HG03439 (cell line): ENCODE measurements around the gene AACS.

ENCODE experiments used
- ATAC-seq: cut with Tn5 transposase; IDR thresholded peaks from one replicate; pipeline ENCODE4 v1.9.1; 2021; ENCODE audit warnings: mild to moderate bottlenecking, moderate library complexity; ENCODE audit not compliant: unreplicated experiment

The AACS gene

DNA sequence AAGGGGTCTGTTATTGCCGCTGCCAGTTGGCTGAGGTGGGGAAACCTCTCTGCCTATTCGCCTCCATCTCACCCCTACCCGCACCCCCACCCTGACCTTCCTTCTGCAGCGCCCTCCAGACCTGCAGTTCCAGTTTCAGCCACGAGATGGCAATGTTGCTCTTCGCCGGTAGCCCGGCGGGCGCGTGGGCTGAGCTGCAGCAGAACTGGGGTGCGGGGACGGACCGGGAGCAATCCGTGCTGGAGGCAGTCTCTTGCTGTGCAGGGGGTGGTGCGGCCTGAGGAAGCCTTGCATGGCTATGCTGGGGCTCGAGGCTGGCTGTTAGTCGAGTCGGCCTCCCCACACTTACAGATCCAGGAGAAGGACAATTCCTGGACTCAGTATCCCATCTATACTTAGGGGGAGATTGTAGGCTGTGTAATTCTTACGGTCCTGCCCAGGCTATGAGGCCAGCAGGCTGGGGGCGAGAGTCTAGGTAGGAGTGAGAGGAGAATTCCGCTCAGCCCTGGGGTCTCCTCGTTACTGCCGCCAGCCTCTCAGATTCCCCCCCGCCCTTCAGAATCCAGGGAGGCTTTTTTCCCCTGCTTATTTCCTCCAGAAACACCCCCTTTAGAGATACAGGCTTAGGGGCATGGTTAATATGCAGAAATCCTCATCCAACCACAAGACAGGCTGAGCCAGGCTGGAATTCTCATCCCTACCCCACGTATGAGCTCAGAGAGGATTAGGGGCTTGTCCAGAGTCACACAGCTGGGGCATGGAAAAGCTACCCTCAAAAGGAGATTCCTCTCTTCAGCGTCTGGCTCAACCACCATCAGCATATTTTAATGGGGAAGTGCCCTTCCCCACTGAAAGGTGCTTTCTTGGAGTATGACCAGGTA, 118.2 kb downstream of the AACS start:
- peak; percentile 66 for ATAC-seq

DNA sequence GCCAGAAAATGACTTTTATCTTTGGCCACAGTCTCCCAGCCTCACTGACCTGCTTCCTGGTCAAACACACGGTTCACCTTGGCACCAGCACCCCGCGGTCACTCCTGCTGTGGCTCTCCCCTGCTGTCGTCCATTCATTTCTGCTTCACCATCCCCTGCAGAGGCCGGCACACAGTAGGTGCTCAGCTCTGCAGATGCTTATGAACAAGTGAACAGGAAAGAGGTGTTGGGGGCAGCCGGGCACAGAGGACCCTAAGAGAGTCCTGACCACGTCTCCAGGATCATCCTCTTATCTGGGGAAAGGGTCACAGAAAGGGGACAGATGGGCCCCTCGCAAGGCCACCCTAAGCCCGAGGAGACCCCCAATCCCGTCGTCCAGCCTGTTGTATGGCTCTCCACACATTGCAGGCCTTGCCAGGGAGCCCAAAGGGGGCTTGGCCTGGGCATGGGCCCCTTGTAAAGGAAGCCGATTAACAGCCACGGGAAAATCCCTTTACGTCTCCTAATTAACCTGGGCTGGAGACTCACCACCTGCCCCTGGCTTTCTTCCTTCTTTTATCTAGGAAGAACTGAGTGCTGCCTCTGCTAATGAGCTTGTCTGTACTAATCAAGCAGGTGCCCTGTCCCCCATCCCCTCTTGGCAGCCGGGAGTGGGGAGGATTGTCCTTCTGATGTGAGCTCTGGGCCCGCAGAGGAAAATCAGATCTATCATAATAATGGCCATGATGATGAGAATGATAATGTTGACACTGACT, 119.2 kb downstream of the AACS start:
- no peak for ATAC-seq

DNA sequence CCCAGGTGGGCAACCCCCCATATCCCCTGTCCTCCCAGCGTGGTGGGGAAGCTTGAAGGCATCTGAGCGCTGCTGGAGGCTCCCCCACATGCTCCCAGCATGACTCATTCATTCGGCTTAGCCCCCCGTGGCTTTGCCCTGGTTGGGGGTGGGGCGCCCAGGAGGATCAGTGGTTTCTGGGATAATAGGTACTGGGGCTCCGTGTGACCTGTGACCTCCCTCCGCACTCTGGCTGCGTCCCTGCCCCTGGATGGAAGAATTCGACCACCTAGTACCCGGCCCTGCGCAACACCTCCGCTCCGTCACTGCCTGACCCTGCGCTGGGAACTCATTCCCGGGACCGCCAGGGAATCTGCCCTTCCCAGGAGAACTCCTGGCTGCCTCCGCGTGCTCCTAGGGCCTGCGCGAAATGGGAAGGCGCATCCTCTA, 120.1 kb downstream of the AACS start:
- ATAC-seq = no peak

DNA sequence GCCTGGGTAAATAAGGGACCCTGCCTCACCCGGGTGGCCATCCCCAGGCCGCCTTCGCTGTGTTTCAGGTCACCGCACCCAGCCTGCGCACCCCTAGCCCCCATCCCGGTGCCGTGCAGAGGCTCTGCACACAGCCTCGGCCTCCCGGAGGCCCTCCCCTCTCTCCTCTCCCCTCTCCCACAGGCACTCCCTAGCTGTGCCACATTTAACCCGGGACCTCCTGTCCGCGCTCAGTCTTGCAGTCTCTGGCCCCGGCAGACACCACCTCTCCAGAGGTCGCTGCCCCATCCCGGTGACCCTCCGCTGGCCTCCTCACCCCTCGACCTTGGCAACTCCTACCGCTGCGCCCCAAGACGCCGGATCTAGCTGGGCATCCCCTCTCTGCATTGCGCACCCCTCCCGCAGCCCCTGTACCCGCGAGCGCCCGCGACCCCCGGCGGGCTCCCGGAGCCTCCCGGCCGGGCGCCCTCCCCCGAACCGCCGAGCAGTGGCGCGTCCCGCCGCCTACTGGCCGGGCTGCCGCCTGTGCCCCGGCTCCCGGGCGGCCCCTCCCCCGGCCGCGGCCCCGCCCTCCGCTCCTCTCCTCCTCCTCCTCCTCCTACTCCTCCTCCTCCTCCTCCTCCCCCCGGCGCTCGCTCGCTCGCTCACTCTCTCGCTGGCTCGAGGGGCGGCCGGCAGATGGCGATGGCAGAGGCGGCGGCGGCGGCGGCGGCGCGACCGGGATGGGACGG, 120.7 kb downstream of the AACS start, which contains the start of gene TMEM132B:
TMEM132B (plus strand) TSS at position 647 of the 731 bp plus-strand sequence.
- peak; percentile 50 for ATAC-seq

DNA sequence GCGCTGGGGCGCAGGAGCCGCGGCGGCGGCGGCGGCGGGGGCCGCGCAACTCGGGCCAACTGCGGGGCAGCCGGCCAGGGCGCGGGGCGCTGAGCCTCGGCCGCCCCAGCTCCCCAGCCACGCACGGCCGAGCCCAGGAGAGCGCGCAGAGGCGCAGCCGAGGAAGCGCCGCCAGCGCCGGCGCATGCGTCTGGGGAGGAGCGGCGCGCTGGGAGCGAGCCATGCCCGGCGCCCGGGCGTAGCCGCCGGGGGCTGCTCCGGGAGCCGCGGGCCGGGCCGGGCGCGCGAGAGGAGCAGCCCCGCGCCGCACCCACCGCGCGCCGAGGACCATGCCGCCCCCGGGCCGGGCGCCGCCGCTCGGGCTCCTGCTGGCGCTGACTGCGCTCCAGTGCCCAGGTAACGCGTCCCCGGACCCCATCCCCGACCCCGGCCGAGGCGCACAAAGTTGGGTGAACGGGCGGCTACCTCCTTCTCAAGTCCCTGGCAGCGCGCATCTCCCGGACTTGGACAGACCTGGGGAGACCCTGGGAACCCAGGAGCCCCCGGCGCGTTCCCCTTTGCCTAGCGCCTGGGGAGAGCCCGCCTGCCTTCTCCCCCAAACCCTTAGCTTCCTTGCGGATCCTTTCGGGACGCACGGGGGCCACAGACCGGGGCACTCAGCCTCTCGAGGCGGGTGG, 121.4 kb downstream of the AACS start:
- no peak for ATAC-seq

DNA sequence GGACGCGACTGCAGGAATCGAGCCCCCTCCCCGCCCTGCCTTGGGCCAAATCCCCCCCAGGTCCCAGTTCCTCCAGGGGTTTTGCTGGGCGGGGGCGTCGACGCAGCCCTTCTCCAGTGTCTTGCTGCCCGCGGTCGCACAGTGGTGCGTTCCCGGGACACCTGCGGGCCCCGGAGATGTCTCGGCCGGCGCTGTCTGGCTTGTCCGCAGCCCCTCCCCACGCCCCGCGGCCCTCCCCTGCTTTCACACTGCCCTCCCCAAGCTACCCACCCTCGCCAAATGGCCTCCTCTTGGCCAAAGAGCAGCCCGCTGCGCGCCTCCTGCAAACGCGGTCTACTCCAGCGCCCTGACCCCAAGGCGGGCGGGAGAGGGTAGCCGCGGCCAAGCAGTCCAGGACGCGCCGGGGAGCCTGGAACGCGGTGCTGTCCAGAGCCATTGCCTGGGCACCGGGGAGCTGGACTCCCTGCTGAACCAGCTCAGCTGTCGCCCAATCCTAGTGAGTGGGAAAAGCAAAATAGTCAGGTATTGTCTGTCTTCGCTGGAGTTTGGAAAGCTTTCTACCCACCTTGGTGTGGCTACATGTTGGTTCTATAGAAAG, 122.0 kb downstream of the AACS start:
- no peak for ATAC-seq

DNA sequence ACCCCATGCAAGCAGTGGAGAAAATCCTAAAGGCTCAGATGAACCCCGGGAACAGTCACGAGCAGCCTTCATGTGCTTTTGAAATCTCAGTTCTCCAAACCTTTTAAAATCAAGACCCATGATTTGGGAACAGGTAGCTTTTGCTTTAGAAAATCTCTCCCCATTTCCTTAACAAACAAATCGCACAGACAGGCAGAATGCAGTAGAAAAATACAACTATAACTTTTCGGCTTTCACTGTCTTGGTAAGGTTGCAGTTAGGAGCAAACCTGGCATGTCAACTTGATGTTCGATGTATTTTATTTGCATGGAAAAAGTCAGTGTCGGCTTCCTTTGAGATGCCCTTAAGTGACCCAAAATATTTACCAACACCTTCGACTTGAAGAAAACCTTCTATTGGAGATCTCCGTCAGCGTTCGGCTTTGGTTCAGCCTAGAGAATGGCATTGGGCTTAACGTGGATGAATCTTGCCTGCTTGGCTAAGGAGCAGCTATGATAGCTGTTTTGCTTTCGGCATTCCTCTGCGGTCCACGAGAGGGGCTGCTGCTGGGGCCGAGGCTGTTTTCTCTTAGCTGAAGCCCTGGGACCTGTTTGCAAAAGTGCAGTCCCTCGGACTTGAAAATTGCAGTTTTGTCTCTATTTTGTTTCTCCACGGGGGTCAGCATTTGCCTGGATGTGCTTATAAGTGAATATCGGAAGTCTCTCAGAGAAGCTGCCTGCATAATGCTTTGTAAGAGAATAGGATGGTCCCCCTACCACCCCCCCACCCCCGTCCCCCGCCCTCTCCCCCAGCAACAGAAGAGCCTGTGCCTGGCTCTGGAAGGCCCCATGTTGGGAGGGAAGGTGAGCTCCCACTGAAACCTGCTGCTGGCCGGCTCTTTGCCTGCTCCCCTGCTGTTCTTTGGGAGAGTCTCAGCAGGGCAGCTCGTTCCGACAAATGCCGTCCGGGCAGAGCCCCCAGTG, 122.8 kb downstream of the AACS start:
- no peak for ATAC-seq

DNA sequence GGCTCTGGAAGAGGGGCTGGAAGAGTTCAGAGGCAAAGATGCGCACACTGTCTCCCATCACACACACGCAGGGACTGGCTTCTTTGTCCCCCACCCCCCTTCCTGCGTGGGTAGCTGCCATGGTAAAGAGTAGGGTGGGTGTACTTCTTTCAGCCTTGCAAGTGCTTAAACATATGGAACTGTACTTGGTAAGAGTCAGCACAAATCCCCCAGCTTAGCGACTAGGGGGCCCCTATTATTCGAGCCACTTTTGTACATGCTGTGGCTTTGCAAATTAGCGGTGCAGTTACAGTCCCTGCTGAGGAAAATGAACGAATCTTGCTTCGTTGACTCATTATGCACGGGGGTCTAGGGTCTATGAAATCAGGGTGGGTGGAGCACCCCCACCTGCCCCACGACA, 123.8 kb downstream of the AACS start:
- no peak for ATAC-seq

DNA sequence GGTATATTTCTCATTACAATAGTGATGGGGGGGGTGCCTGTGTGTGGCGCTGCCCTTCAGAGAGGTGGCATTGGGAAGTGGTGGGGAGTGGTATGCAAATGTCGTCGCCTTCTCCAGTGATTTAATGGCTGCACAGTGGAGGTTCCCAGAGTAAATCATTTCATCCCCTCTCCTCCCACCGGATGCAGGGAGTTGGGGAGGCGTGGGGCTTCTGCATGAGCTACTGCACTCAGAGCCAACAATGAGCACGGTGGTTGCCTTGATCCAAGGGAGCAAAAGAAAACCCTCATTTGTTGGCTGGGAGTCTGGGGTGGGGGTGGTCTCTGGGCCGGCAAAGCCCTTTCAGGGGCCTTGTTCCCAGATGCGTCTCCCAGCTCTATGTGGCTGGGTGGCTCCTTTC, 124.3 kb downstream of the AACS start:
- ATAC-seq = no peak

DNA sequence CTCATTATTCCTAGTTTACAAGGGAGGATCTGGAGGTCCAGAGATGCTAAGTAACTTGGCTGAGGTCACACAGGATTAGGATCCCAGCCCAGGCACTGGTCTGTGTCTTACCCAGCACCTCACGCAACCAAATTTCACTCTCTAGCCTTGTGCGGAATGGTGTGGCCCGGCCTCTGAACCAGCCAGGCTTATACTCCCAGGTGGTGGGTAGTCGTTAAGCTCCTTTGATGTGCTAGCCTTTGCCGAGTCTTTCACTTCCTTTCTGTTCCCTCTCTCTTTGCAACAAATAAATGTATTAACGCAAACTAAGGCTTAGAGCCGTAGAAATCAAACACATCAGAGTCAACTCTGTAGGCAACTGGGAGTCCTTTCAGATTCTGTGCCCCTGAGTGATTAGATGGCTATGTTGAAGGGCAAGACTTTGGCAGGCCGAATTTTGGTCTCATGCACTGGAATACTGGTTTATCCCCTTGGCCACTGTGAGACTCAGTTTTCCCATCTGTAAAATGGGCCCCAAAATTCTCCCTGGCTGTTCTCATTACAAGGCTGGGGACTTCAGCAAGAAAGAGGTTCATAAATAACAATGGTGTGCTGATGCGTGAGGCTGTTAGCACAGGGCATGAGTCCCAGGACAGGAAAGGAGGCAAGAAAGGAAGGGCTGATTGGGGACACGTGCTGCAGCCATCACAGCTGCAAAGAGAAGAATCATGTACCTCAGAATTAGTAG, 126.3 kb downstream of the AACS start:
- no peak for ATAC-seq

DNA sequence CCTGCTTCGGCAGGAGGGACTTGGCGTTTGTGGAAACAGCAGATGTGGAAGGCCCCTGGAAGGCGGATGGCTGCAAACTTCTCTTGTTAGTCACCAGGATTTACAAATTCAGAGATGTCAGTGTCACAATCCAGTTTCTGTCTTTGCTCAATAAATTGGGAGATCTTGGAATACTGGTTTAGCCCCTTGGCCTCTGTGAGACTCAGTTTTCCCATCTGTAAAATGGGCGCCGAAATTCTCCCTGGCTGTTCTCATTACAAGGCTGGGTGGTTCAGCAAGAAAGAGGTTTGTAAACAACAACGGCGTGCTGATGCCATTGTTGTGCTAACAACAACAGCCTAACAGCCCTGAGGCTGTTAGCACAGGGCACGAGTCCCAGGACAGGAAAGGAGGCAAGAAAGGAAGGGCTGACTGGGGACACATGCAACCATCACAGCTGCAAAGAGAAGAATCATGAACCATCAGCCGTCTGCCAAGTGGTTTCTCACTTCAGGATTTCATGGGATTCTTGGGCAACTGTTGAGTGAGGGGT, 127.5 kb downstream of the AACS start:
- no peak for ATAC-seq
